WTC11 (cell line): ENCODE results near the gene JSRP1. TPM values are rescaled to one million over a fixed set of nuclear protein-coding genes. Genes with fewer than 3 reads are reported as not detected.

Experiments
- AR ChIP-seq: fragments of 250-450 bp; sonication (Bioruptor Pico); IDR thresholded peaks from 2 replicates; pipeline ENCODE4 v1.9.0; 2021; ENCODE audit warnings: mild to moderate bottlenecking
- E2F1 ChIP-seq: sonication (generic); formaldehyde crosslinking; IDR thresholded peaks from 2 replicates; pipeline ENCODE4 v1.8.0; 2022; ENCODE audit warnings: mild to moderate bottlenecking, missing genetic modification reagents
- EMX1 ChIP-seq: fragments of 250-450 bp; sonication (Bioruptor Pico); IDR thresholded peaks from 2 replicates; pipeline ENCODE4 v1.8.0; 2021; ENCODE audit warnings: mild to moderate bottlenecking
- ESRRA ChIP-seq: sonication (generic); formaldehyde crosslinking; IDR thresholded peaks from 2 replicates; pipeline ENCODE4 v1.8.1; 2022; ENCODE audit warnings: mild to moderate bottlenecking, missing genetic modification reagents, borderline replicate concordance
- ETV6 ChIP-seq: sonication (generic); formaldehyde crosslinking; IDR thresholded peaks from 2 replicates; pipeline ENCODE4 v1.8.1; 2022; ENCODE audit warnings: mild to moderate bottlenecking, missing genetic modification reagents
- FOXJ3 ChIP-seq: sonication (generic); formaldehyde crosslinking; IDR thresholded peaks from 2 replicates; pipeline ENCODE4 v1.9.0; 2021; ENCODE audit warnings: missing genetic modification reagents, mild to moderate bottlenecking, borderline replicate concordance
- IRF1 ChIP-seq: sonication (generic); formaldehyde crosslinking; IDR thresholded peaks from 2 replicates; pipeline ENCODE4 v1.8.0; 2023; ENCODE audit warnings: missing genetic modification reagents
- JAZF1 ChIP-seq: fragments of 250-450 bp; sonication (Bioruptor Pico); IDR thresholded peaks from 2 replicates; pipeline ENCODE4 v1.9.0; 2021; ENCODE audit warnings: moderate library complexity, mild to moderate bottlenecking, inconsistent platforms
- JUN ChIP-seq: sonication (generic); formaldehyde crosslinking; IDR thresholded peaks from 2 replicates; pipeline ENCODE4 v1.8.0; 2023; ENCODE audit warnings: mild to moderate bottlenecking, missing genetic modification reagents
- MYBL2 ChIP-seq: sonication (generic); formaldehyde crosslinking; IDR thresholded peaks from 2 replicates; pipeline ENCODE4 v1.8.1; 2023; ENCODE audit warnings: mild to moderate bottlenecking, moderate library complexity, missing genetic modification reagents
- NFE2L1 ChIP-seq: sonication (generic); formaldehyde crosslinking; IDR thresholded peaks from 2 replicates; pipeline ENCODE4 v1.8.1; 2023; ENCODE audit warnings: missing genetic modification reagents
- NFYB ChIP-seq: sonication (generic); formaldehyde crosslinking; conservative IDR thresholded peaks from 2 replicates; pipeline ENCODE4 v1.8.0; 2022; ENCODE audit warnings: low read depth, missing genetic modification reagents
- NR2C2 ChIP-seq: sonication (generic); formaldehyde crosslinking; IDR thresholded peaks from 2 replicates; pipeline ENCODE4 v1.8.0; 2022; ENCODE audit warnings: mild to moderate bottlenecking, missing genetic modification reagents
- PREB ChIP-seq: sonication (generic); formaldehyde crosslinking; IDR thresholded peaks from 2 replicates; pipeline ENCODE4 v1.8.1; 2022; ENCODE audit warnings: mild to moderate bottlenecking, missing genetic modification reagents, moderate library complexity, borderline replicate concordance
- RORB ChIP-seq: fragments of 250-450 bp; sonication (Bioruptor Pico); IDR thresholded peaks from 2 replicates; pipeline ENCODE4 v1.9.0; 2021; ENCODE audit warnings: mild to moderate bottlenecking
- SMAD3 ChIP-seq: sonication (generic); formaldehyde crosslinking; IDR thresholded peaks from 2 replicates; pipeline ENCODE4 v1.8.0; 2022; ENCODE audit warnings: missing genetic modification reagents, mild to moderate bottlenecking, borderline replicate concordance
- SOX15 ChIP-seq: fragments of 250-450 bp; sonication (Bioruptor Pico); IDR thresholded peaks from 2 replicates; pipeline ENCODE4 v1.9.0; 2021; ENCODE audit warnings: mild to moderate bottlenecking
- TEAD1 ChIP-seq: sonication (generic); formaldehyde crosslinking; IDR thresholded peaks from 2 replicates; pipeline ENCODE4 v1.8.0; 2022; ENCODE audit warnings: mild to moderate bottlenecking, missing genetic modification reagents
- ZNF138 ChIP-seq: sonication (generic); formaldehyde crosslinking; conservative IDR thresholded peaks from 2 replicates; pipeline ENCODE4 v1.8.1; 2022; ENCODE audit warnings: mild to moderate bottlenecking, moderate library complexity, missing genetic modification reagents
- ZNF219 ChIP-seq: sonication (generic); formaldehyde crosslinking; IDR thresholded peaks from 2 replicates; pipeline ENCODE4 v1.8.0; 2023; ENCODE audit warnings: missing genetic modification reagents, mild to moderate bottlenecking, borderline replicate concordance
- ZNF232 ChIP-seq: sonication (generic); formaldehyde crosslinking; IDR thresholded peaks from 2 replicates; pipeline ENCODE4 v1.8.0; 2022; ENCODE audit warnings: mild to moderate bottlenecking, missing genetic modification reagents
- ZNF512 ChIP-seq: sonication (generic); formaldehyde crosslinking; IDR thresholded peaks from 2 replicates; pipeline ENCODE4 v1.8.1; 2022; ENCODE audit warnings: missing genetic modification reagents, borderline replicate concordance
- ZNF532 ChIP-seq: fragments of 250-450 bp; sonication (Bioruptor Pico); IDR thresholded peaks from 2 replicates; pipeline ENCODE4 v1.9.0; 2021; ENCODE audit warnings: mild to moderate bottlenecking, borderline replicate concordance
- ZNF671 ChIP-seq: fragments of 250-450 bp; sonication (Bioruptor Pico); IDR thresholded peaks from 2 replicates; pipeline ENCODE4 v1.8.0; 2021; ENCODE audit warnings: mild to moderate bottlenecking
- ZSCAN18 ChIP-seq: fragments of 250-450 bp; sonication (Bioruptor Pico); IDR thresholded peaks from 2 replicates; pipeline ENCODE4 v2.1.2; 2022; ENCODE audit warnings: mild to moderate bottlenecking, moderate library complexity
- total RNA-seq: library from RNA; stranded (reverse); gene quantifications from 3 replicates; pipeline ENCODE4 v1.2.3, GENCODE V29; 2021

Gene JSRP1
- total RNA-seq, 1 experiment from 2014 or later: 0.33 TPM

GRCh38 chr19:2269244-2270156 is 13.3 kb upstream of the JSRP1 start (continued):
- TF ChIP-seq IRF1 (CRISPR knock-in tag) (peak; percentile 89), ZNF512 (CRISPR knock-in tag) (no peak), ETV6 (CRISPR knock-in tag) (peak; percentile 80), ZNF219 (CRISPR knock-in tag) (no peak), PREB (CRISPR knock-in tag) (0 out of 2 replicates have a peak, but pooled peaks have one; percentile 29), SOX15 (CRISPR knock-in tag) (no peak), RORB (CRISPR knock-in tag) (no peak), MYBL2 (peak; percentile 69; the same call in 1 of the 2 replicates), NFYB (CRISPR knock-in tag) (peak; percentile 71), AR (CRISPR knock-in tag) (no peak), ESRRA (CRISPR knock-in tag) (no peak), E2F1 (CRISPR knock-in tag) (0 out of 2 replicates have a peak, but pooled peaks have one; percentile 69), JUN (CRISPR knock-in tag) (no peak; the same call in 1 of the 2 replicates), ZNF671 (CRISPR knock-in tag) (no peak), NFE2L1 (CRISPR knock-in tag) (no peak), ZNF138 (CRISPR knock-in tag) (no peak), ZNF532 (CRISPR knock-in tag) (no peak), NR2C2 (CRISPR knock-in tag) (no peak), EMX1 (CRISPR knock-in tag) (no peak; the same call in 1 of the 2 replicates), TEAD1 (peak; percentile 84), JAZF1 (CRISPR knock-in tag) (no peak), FOXJ3 (no peak), ZNF232 (no peak), ZSCAN18 (CRISPR knock-in tag) (no peak), SMAD3 (CRISPR knock-in tag) (peak; percentile 66; the same call in 1 of the 2 replicates)
